Dendritic cell treated with granulocyte-macrophage colony-stimulating factor and Interleukin-4, amounts not matched to agents 40 ng/mL and 50 ng/mL, for 4 days (primary cell): ENCODE results near the gene TMEM132E.

Experiments used
- H3K27ac Mint-ChIP-seq: one replicate; pipeline ENCODE4 v1.8.0; 2022; ENCODE audit warnings: mild to moderate bottlenecking, mixed read lengths
- H3K27me3 Mint-ChIP-seq: one replicate; pipeline ENCODE4 v1.8.0; 2022; ENCODE audit warnings: mild to moderate bottlenecking, mixed read lengths
- H3K36me3 Mint-ChIP-seq: one replicate; pipeline ENCODE4 v1.8.0; 2022; ENCODE audit warnings: low read depth, mixed read lengths
- H3K4me1 Mint-ChIP-seq: one replicate; pipeline ENCODE4 v1.8.0; 2022; ENCODE audit warnings: low read depth, mixed read lengths
- H3K4me3 Mint-ChIP-seq: one replicate; pipeline ENCODE4 v1.8.0; 2022; ENCODE audit warnings: mild to moderate bottlenecking, moderate library complexity, mixed read lengths
- H3K9me3 Mint-ChIP-seq: one replicate; pipeline ENCODE4 v1.8.0; 2022; ENCODE audit warnings: mixed read lengths
- intact Hi-C: fragments of 100-400 bp; cut with micrococcal nuclease; formaldehyde crosslinking; loops from one replicate; pipeline ENCODE4 v1.15.0; 2022

TMEM132E gene

GRCh38 chr17:34561328-34561727, 18.1 kb upstream of the TMEM132E start:
- intact Hi-C loops: no loop called here
- no peaks in the 10 kb centered on the region for H3K36me3 Mint-ChIP-seq
- no peak overlapping the region for H3K4me3 Mint-ChIP-seq
- peaks cover 15% of the 10 kb centered on the region for H3K27me3 Mint-ChIP-seq
- H3K9me3 Mint-ChIP-seq: no peaks in the 10 kb centered on the region
- H3K4me1 Mint-ChIP-seq: no peaks in the 10 kb centered on the region
- H3K27ac Mint-ChIP-seq: no peak overlapping the region

DNA sequence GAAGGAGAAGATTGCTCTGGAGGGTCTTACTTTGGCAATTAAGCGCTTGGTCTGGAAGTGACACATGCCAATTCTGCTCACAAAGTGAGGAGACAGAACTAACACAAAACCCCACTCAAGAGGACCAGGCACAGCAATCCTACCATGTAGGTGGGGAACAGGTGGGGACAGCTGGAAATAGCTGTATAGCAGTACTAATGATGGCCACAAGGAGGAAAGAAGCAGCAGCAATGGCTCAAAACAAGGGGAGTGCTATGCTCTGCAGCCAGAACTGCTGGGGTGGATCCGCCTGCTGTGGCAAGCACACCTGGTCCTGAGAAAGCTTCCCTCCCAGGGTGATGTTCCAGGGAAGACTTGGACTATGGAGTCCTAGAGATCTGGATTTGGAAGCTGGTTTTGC, 17.0 kb upstream of the TMEM132E start:
- intact Hi-C loops: no loop called here
- H3K9me3 Mint-ChIP-seq: no peaks in the 10 kb centered on the region
- H3K27ac Mint-ChIP-seq: no peak overlapping the region
- no peaks in the 10 kb centered on the region for H3K36me3 Mint-ChIP-seq
- H3K4me1 Mint-ChIP-seq: no peaks in the 10 kb centered on the region
- no peak overlapping the region for H3K4me3 Mint-ChIP-seq
- H3K27me3 Mint-ChIP-seq: peaks cover 15% of the 10 kb centered on the region

- Mint-ChIP-seq H3K27me3 (peaks cover 23% of the 10 kb centered on the region), H3K36me3 (no peaks in the 10 kb centered on the region), H3K9me3 (no peaks in the 10 kb centered on the region), H3K4me3 (no peak overlapping the region), H3K4me1 (no peaks in the 10 kb centered on the region), H3K27ac (no peak overlapping the region)
- intact Hi-C loops: no loop called here
Measured at GRCh38 chr17:34565713-34566112, 13.7 kb upstream of the TMEM132E start.

DNA sequence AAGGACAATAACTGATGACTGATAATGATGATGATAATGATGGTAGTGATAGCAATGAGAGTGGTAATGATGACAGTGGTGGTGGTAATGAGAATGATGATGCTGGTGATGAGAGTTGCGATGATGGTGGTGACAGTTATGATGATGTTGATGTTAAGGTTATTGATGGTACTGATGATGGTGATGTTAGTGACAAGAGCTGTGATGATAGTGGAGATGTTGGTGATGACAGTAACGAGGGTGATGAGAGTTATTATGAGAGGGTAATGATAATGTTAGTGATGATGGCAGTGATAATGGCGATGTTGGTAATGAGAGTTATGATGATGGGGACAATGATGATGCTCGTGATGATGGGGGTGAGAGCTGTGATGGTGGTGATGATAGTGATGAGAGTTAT, 13.2 kb upstream of the TMEM132E start:
- no peak overlapping the region for H3K27ac Mint-ChIP-seq
- no peaks in the 10 kb centered on the region for H3K9me3 Mint-ChIP-seq
- H3K36me3 Mint-ChIP-seq: no peaks in the 10 kb centered on the region
- intact Hi-C loops: no loop called here
- H3K27me3 Mint-ChIP-seq: peaks cover 24% of the 10 kb centered on the region
- no peak overlapping the region for H3K4me3 Mint-ChIP-seq
- no peaks in the 10 kb centered on the region for H3K4me1 Mint-ChIP-seq

- no peak overlapping the region for H3K27ac Mint-ChIP-seq
- peaks cover 24% of the 10 kb centered on the region for H3K27me3 Mint-ChIP-seq
- H3K4me1 Mint-ChIP-seq: peaks cover 4% of the 10 kb centered on the region
- H3K36me3 Mint-ChIP-seq: no peaks in the 10 kb centered on the region
- no peak overlapping the region for H3K4me3 Mint-ChIP-seq
- intact Hi-C loops: no loop called here
- H3K9me3 Mint-ChIP-seq: no peaks in the 10 kb centered on the region
Measured at GRCh38 chr17:34566873-34567272, 12.5 kb upstream of the TMEM132E start.

GRCh38 chr17:34567691-34568465, 11.5 kb upstream of the TMEM132E start:
- H3K27ac Mint-ChIP-seq: no peak overlapping the region
- intact Hi-C loops: no loop called here
- H3K4me3 Mint-ChIP-seq: no peak overlapping the region
- H3K27me3 Mint-ChIP-seq: peaks cover 32% of the 10 kb centered on the region
- H3K36me3 Mint-ChIP-seq: no peaks in the 10 kb centered on the region
- H3K9me3 Mint-ChIP-seq: no peaks in the 10 kb centered on the region
- peaks cover 12% of the 10 kb centered on the region for H3K4me1 Mint-ChIP-seq

DNA sequence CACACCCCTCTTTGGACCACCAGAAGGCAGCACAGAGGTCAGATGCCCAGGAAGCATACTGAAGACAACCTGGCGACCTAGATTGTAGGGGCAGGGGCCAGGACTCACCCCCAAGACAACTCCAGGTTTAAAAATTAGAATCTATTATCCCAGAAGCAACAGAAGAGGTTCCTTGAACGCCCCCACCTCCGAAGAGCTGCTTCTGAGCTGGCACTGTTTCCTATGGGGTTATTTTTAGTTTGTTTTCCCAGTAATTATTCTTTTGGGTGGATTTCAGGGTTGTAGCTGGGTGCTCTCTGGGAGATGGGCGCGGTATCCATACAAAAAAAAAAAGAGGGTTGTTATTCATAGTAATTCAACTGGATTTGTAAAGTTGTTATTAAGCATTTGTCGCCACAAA, 10.4 kb upstream of the TMEM132E start:
- intact Hi-C loops: no loop called here
- peaks cover 12% of the 10 kb centered on the region for H3K4me1 Mint-ChIP-seq
- H3K27ac Mint-ChIP-seq: no peak overlapping the region
- no peaks in the 10 kb centered on the region for H3K9me3 Mint-ChIP-seq
- no peak overlapping the region for H3K4me3 Mint-ChIP-seq
- H3K36me3 Mint-ChIP-seq: no peaks in the 10 kb centered on the region
- H3K27me3 Mint-ChIP-seq: peaks cover 33% of the 10 kb centered on the region

- H3K27ac Mint-ChIP-seq: no peak overlapping the region
- no peaks in the 10 kb centered on the region for H3K36me3 Mint-ChIP-seq
- H3K9me3 Mint-ChIP-seq: no peaks in the 10 kb centered on the region
- H3K4me1 Mint-ChIP-seq: peaks cover 12% of the 10 kb centered on the region
- H3K4me3 Mint-ChIP-seq: no peak overlapping the region
- intact Hi-C loops: no loop called here
- H3K27me3 Mint-ChIP-seq: peaks cover 34% of the 10 kb centered on the region
Measured at GRCh38 chr17:34569591-34569990, 9.8 kb upstream of the TMEM132E start.

- intact Hi-C loops: no loop called here
- Mint-ChIP-seq H3K4me1 (peaks cover 12% of the 10 kb centered on the region), H3K27ac (no peak overlapping the region), H3K9me3 (no peaks in the 10 kb centered on the region), H3K4me3 (no peak overlapping the region), H3K36me3 (no peaks in the 10 kb centered on the region), H3K27me3 (peaks cover 42% of the 10 kb centered on the region)
Measured at GRCh38 chr17:34570506-34570905, 8.9 kb upstream of the TMEM132E start.

DNA sequence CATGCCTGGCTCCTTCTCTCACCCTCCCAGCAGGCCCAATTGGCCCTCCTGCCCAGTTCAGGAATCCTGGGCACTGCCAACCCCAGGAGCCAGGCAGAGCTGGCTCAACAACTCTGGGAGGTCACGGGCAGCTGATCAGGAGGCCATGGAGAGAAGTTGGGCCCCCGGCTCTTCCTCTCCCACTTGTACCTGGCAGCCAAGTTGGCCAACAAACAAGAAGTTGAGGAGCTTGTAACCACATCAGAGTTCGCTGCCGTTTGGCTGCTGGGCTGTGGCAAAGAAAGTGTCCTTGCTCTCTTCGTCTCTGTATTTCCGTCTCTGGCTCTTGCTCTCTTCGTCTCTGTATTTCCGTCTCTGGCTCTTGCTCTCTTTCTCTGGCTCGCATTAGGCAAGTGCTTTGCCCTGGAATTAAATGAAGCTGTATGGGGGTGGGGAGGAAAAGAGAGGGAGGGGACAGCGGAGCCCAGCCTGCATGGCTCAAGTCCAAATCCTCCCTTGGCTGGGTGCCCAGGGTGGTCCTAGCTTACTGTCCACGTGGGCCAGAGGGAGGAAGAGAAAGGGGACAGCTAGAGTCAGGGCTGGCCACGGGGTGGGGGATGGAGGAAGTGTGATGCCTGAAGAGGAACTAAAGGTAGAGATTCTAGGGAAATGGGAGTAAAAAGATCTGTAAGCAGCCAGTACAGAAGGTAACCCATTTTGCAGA, 7.8 kb upstream of the TMEM132E start:
- intact Hi-C loops: no loop called here
- peaks cover 12% of the 10 kb centered on the region for H3K4me1 Mint-ChIP-seq
- H3K27me3 Mint-ChIP-seq: peaks cover 49% of the 10 kb centered on the region
- H3K9me3 Mint-ChIP-seq: no peaks in the 10 kb centered on the region
- H3K36me3 Mint-ChIP-seq: no peaks in the 10 kb centered on the region
- no peak overlapping the region for H3K4me3 Mint-ChIP-seq
- H3K27ac Mint-ChIP-seq: no peak overlapping the region

DNA sequence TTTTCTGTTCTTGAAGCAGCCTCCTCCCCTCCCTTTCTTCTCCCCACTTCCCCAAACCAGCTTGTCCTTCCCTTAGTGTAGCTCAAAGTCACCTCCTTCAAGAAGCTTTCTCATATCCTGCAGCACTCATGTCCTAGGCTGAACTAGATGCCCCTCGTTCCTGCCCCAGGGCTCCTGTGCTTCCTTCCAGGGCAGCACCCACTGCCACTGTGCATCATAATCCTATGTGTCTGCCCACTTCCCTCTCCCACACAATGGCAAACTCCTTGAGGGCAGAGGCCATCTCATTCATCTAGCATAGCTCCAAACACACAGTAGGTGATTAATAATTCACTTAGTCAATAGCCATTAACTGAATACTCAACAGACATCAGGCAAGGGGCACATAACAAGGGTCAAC, 6.9 kb upstream of the TMEM132E start:
- Mint-ChIP-seq H3K4me1 (peaks cover 12% of the 10 kb centered on the region), H3K27me3 (peaks cover 58% of the 10 kb centered on the region), H3K4me3 (no peak overlapping the region), H3K36me3 (no peaks in the 10 kb centered on the region), H3K27ac (no peak overlapping the region), H3K9me3 (no peaks in the 10 kb centered on the region)
- intact Hi-C loops: no loop called here

GRCh38 chr17:34575182-34575581, 4.2 kb upstream of the TMEM132E start:
- no peak overlapping the region for H3K4me3 Mint-ChIP-seq
- H3K27me3 Mint-ChIP-seq: peaks cover 82% of the 10 kb centered on the region
- no peak overlapping the region for H3K27ac Mint-ChIP-seq
- intact Hi-C loops: no loop called here
- H3K4me1 Mint-ChIP-seq: peaks cover 22% of the 10 kb centered on the region
- H3K36me3 Mint-ChIP-seq: no peaks in the 10 kb centered on the region
- no peaks in the 10 kb centered on the region for H3K9me3 Mint-ChIP-seq

DNA sequence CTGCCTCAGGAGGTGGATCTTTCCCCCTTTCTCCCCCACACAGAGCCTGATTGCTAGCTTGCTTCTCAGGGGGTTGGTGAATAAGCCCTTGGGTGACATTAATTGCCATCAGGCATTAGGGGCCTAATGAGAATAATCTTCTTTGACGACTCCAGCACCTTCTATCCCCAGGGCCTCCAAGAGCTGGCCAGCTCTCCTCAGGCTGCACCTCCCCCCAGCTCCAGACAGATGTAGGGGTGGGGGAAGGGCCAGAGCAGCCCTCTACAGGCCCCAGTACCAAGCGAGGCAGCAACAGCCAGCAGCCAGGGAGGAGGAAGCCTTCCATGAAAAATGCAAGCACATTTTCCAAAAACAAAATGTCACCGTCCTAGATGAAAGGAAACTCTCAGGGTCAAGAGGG, 1.4 kb upstream of the TMEM132E start:
- intact Hi-C loops: no loop called here
- peaks cover 92% of the 10 kb centered on the region for H3K27me3 Mint-ChIP-seq
- H3K36me3 Mint-ChIP-seq: no peaks in the 10 kb centered on the region
- no peak overlapping the region for H3K4me3 Mint-ChIP-seq
- H3K27ac Mint-ChIP-seq: no peak overlapping the region
- peaks cover 14% of the 10 kb centered on the region for H3K4me1 Mint-ChIP-seq
- H3K9me3 Mint-ChIP-seq: no peaks in the 10 kb centered on the region

GRCh38 chr17:34578656-34579016, 746 bp upstream of the TMEM132E start:
- Mint-ChIP-seq H3K27ac (no peak overlapping the region), H3K4me3 (no peak overlapping the region), H3K9me3 (no peaks in the 10 kb centered on the region), H3K27me3 (peaks cover 93% of the 10 kb centered on the region), H3K36me3 (no peaks in the 10 kb centered on the region), H3K4me1 (peaks cover 14% of the 10 kb centered on the region)
- intact Hi-C loops: no loop called here
